Measurements from ENCODE around the gene RNF112. TPM values are rescaled to one million over a fixed set of nuclear protein-coding genes. Genes with fewer than 3 reads are reported as not detected.

The RNF112 gene
- total and polyA plus RNA-seq, 2 of the 8 experiments (the other 6 are each of a cell fraction or from before 2014, with no cell fraction given), result 1.1 to 2.2 TPM

GRCh38 chr17:19363460-19364035, 47.5 kb upstream of the RNF112 start:
- Histone ChIP-seq H2BK20ac (ENCODE audit: low read length) (no peak overlapping the region), H4K91ac (replicated peaks; ENCODE audit: insufficient read length, low read length) (no peak overlapping the region), H3K79me1 (ENCODE audit: low read depth, low read length) (no peaks in the 10 kb centered on the region), H2BK5ac (ENCODE audit: low read depth, low read length) (no peak overlapping the region), H3K27me3 (replicated peaks in 1 of 4; ENCODE audit: control insufficient read depth in 3 of 4, extremely low read depth in 1 of 4, insufficient read depth in 3 of 4, low read length in 3 of 4) (no peaks in the 10 kb centered on the region; a peak in 1 of 7 replicates), H3K4me2 (ENCODE audit: insufficient read depth in 1 of 2, low read depth in 2 of 2, low read length in 2 of 2) (no peak overlapping the region; a peak in 1 of 4 replicates), H3K23me2 (ENCODE audit: low read depth, low read length) (peaks cover 6% of the 10 kb centered on the region; the same call in 1 of the 2 replicates), H2AFZ (ENCODE audit: low read length) (no peak overlapping the region), H3K9ac (replicated peaks in 1 of 4; ENCODE audit: extremely low read depth in 1 of 4, low read depth in 3 of 4, low read length in 3 of 4) (no peak overlapping the region), H3K18ac (ENCODE audit: extremely low read depth, low read length) (no peak overlapping the region), H4K8ac (ENCODE audit: extremely low read depth, insufficient read depth, low read length) (no peak overlapping the region), H2BK120ac (replicated peaks; ENCODE audit: low read depth, low read length) (no peak overlapping the region), H3K4me1 (replicated peaks in 1 of 4; ENCODE audit: control insufficient read depth in 3 of 4, insufficient read depth in 4 of 4, low read length in 3 of 4) (peaks cover 0 to 9% (median 3%) of the 10 kb centered on the region in 4 experiments; a peak in 4 of 7 replicates), H2BK12ac (ENCODE audit: low read depth, low read length) (peak overlapping the region; percentile 92; the same call in 1 of the 2 replicates), H3K23ac (ENCODE audit: insufficient read length) (no peak overlapping the region), H3K9me3 (ENCODE audit: insufficient read depth in 2 of 2, low read depth in 1 of 2, low read length in 1 of 2) (no peaks in the 10 kb centered on the region), H3K36me3 (ENCODE audit: control insufficient read depth in 2 of 4, insufficient read depth in 4 of 4, low read length in 3 of 4) (no peaks in the 10 kb centered on the region; a peak in 1 of 8 replicates), H3K27ac (ENCODE audit: low read depth, low read length) (no peak overlapping the region), H3K4me3 (ENCODE audit: extremely low read depth in 1 of 4, insufficient read depth in 2 of 4, low read depth in 3 of 4, low read length in 4 of 4) (no peak overlapping the region), H4K5ac (ENCODE audit: insufficient read length, low read depth, low read length) (no peak overlapping the region), H2BK15ac (ENCODE audit: low read length) (no peak overlapping the region), H2AK5ac (ENCODE audit: low read depth, low read length) (no peak overlapping the region), H3K56ac (replicated peaks; ENCODE audit: insufficient read length, low read depth, low read length) (no peak overlapping the region), H4K20me1 (replicated peaks in 1 of 2; ENCODE audit: control insufficient read depth in 1 of 2, insufficient read depth in 2 of 2, low read length in 2 of 2) (peaks cover 0 to 1% of the 10 kb centered on the region in 2 experiments), H3K4ac (replicated peaks; ENCODE audit: insufficient read length, low read depth, low read length) (peak overlapping the region; percentile 73), H3K79me2 (ENCODE audit: control insufficient read depth in 1 of 2, insufficient read depth in 2 of 2, low read length in 2 of 2) (no peaks in the 10 kb centered on the region), H3K14ac (ENCODE audit: insufficient read length) (no peak overlapping the region)
- CTCF ChIA-PET (ENCODE audit: partially characterized antibody), result interaction anchor here (0.7 to 6.7 kb wide), 52 partner anchors 9 to 551 kb away, joined by 3 to 66 read pairs (median 5); partner anchors contain the start of genes MAPK7, MFAP4 and SLC47A1
- DNase-seq (ENCODE audit: low read depth in 1 of 2, low spot score in 2 of 2) (no peak), FAIRE-seq (no peak)
- 90% methylated on average over 6 of the region's 6 CpGs; no CpG with 5 or more reads in 1 of the 2 experiments for WGBS, 2 experiments (ENCODE audit: extremely low coverage in 1 of 2, insufficient coverage in 1 of 2, insufficient read length in 1 of 2, insufficient replicate concordance in 2 of 2, low coverage in 1 of 2, low lambda C conversion rate in 2 of 2, missing lambda C conversion rate in 1 of 2)
- POLR2A ChIA-PET (ENCODE audit: partially characterized antibody), result interaction anchor here (0.8 to 6.2 kb wide), 6 partner anchors 9 to 285 kb away, joined by 3 to 32 read pairs (median 6); partner anchors contain the start of genes ALDH3A2, MAPK7 and MFAP4
- TF ChIP-seq RFX5 (IDR thresholded peaks at IDR 0.05; ENCODE audit: borderline replicate concordance, low read depth, low read length), result no peak
- no peak for TF ChIP-seq E2F6 (IDR thresholded peaks at IDR 0.05)
- no peak for TF ChIP-seq MAX (IDR thresholded peaks at IDR 0.05)
- no peak for TF ChIP-seq ATF2 (IDR thresholded peaks at IDR 0.05; ENCODE audit: low read length)
- TF ChIP-seq SP1 (IDR thresholded peaks at IDR 0.05; ENCODE audit: low read depth, low read length), result no peak

Data from H1 (cell line).